ENCODE data around the gene ADAMTS18.

ADAMTS18 gene

DNA sequence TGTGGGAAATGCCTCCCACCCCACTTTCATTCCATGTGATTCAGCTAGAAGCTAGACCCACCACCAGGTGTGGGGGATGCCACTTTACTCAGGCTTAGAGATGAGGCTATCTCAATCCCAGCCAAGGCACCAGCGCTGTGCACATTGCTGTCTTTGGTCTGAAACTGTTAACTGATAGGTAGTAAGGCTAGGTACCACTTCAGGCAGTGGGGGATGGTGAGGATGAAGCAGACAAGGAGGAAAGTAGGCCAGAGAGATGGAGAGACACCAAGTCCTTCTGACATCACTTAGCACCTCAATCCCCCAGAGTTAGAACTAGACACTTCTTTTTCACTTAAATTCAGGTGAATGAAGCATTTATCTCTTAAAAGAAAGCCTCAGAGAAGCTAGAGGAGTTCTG, 35.8 kb downstream of the ADAMTS18 start:
- in situ Hi-C loops (cut with MboI; ENCODE audit: low sequenced_read_pairs) = no loop called here

DNA sequence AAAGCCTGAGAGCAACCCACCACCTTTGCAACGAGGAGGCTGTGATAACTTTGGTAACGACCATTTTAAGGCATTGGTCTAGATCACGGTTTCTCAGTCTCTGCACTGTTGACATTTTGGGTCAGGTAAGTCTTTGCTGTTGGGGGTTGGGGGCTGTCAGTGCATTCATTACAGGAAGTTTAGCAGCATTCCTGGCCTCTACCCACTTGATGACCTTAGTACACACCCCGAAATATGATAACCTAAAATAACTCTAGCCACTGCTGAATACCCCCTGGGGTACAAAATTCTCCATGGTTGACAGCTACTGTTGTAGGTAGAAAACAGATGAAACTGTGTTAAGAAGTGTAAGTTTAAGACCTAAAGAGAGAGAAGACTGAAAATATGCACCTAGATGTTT, 36.3 kb downstream of the ADAMTS18 start:
- in situ Hi-C loops (cut with MboI; ENCODE audit: low sequenced_read_pairs) = no loop called here

DNA sequence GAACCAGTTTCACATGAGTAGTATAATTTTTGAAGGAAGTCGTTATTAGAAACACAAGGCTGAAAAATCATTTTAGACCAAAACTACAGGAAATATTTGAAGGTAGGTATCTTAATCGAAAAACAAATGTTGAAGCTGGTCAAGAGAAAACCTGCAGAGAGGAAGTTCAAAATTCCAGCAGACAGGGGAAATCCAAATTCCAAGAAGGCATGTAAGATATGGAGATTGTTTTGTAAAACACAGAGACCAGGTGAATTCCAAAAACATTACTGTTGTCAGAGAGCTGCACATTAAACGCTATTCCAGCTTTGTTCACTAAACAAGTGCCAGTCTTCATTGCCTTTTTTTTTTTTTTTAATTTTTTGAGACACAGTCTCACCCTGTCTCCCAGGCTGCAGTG, 38.4 kb downstream of the ADAMTS18 start:
- in situ Hi-C loops (cut with MboI; ENCODE audit: low sequenced_read_pairs) = no loop called here

DNA sequence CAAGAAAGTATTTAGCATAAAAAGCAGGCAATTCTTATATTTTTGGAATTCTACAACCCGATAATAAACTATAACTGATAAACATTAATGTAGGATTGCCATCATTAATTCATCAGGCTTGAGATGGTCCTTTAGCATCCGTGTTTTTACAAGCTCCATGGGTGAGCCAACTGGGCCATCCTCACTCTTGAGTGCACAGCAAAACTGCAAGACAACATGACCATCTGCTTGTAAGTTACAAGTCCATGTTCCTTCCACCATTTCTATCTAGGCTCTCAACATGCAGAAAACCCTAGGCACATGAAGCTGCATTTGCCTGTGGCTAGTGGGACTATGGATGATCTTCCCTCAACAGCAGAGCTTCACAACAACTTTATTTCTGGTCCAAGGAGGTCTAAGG, 40.1 kb downstream of the ADAMTS18 start:
- in situ Hi-C loops (cut with MboI; ENCODE audit: low sequenced_read_pairs) = no loop called here

DNA sequence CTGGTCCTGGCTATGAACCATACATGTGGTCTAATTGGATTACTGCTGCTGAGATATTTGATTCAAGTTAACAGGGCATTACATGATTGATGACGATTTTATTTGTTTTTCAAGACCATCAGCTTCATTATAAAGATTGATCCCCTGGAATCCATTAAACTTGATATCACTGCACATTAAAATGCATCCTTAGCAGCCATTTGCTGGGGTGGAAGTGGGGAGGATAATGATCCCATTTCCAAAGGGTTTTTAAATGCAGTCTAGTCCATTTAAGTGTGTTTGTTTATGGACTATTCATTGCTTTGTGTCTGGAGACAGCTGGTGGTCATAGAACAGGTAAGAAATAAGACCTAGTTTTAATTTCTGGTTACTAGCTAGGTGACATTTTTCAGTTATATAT, 40.9 kb downstream of the ADAMTS18 start:
- in situ Hi-C loops (cut with MboI; ENCODE audit: low sequenced_read_pairs) = no loop called here

DNA sequence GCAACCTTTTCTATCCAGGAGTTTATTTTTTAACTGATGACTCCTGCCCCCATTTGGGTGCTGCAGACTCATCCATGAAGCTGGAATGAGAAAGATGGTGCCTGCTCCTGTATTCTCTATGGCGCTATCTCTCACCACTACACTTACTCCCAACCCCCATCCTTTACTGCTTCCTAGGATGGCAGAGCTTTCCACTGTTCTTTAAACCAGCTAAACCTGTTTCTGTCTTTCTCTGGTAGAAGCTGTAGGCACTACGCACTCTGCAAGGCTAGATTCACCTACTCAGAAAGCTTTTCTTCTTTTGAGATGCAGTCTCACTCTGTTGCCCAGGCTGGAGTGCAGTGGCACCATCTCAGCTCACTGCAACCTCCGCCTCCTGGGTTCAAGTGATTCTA, 47.0 kb downstream of the ADAMTS18 start:
- in situ Hi-C loops (cut with MboI; ENCODE audit: low sequenced_read_pairs) = no loop called here

DNA sequence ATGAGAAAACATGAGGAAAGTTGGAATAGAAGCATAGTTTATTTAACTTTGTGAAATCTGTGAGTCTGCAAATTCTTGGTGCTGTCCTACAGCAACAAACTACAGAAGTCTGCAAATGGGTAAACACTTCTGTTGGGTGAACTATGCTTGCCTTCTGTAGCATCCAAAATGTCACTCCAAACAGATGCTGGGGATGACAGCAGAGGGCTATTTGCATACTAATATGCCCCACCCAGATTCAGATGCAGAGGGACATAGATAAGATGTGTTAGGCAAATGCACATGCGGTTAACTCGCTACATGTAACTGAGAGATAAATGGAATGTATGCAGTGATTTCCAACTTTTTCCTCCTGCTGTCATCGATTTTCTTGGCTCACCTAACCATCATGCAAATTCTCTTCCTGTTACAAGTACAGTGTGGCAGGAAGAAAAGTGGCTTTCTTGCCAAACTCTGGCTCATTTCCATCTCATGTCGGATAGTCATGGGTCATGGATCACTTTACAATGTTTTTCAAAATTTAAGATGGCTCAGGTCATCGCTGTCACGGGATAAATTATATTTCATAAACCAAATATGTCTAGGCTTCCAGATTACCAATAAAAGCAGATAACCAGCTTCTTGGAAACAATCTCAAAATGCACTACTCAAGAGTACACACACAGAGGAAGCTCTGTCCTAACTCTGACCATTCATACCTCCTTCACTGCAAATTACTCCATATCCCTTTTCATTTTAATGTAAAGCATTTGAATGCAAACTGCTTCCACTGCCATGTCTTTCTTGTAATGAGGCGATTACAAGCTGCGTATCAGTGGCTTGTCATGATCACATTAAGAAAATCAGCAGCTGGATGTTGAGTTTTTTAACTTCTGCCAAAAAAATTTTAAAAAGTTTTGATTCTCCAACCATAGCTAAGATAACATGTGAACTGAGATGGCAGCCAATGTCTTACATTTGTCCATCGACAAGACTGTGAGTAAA, 47.7 kb downstream of the ADAMTS18 start:
- in situ Hi-C loops (cut with MboI; ENCODE audit: low sequenced_read_pairs) = no loop called here

DNA sequence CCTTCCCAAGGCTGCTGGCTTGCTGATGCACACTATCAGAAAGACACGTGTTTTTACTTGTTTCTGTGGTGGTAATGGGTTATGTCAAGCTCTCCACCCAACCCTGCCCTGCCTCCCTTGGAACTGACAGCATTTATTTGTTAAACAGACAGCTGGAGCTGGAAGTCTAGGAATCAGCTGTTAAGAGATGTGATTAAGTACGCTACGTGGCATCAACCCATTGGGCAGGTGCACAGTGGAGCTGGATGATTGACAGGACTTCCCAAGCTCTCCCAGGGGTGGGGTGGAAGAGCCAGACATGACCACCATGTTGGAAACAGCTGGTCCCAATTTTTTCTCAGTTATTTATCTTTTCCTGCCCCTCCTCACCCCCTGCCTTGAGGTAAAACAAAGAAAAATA, 49.4 kb downstream of the ADAMTS18 start:
- in situ Hi-C loops (cut with MboI; ENCODE audit: low sequenced_read_pairs) = no loop called here

DNA sequence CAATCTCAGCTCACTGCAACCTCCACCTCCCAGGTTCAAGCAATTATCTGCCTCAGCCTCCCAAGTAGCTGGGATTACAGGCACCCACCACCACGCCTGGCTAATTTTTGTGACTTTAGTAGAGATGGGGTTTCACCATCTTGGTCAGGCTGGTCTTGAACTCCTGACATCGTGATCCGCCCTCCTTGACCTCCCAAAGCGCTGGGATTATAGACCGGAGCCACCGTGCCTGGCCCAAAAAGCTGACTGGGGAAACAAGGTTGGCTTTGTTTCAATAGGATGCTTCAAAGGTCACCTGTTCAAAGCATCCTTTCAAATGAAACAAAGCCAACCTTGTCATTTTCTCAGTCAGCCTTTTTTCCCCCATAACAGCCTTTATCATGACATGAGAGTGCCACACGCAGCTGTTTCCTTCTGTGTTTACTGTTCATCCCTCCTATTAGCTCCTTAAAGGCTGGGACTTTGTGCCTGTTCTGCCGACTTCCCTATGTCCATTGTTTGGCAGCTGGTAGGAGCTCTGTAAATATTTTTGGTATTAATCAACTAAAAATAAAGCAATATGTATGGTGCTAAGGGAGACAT, 51.1 kb downstream of the ADAMTS18 start:
- in situ Hi-C loops (cut with MboI; ENCODE audit: low sequenced_read_pairs) = no loop called here

DNA sequence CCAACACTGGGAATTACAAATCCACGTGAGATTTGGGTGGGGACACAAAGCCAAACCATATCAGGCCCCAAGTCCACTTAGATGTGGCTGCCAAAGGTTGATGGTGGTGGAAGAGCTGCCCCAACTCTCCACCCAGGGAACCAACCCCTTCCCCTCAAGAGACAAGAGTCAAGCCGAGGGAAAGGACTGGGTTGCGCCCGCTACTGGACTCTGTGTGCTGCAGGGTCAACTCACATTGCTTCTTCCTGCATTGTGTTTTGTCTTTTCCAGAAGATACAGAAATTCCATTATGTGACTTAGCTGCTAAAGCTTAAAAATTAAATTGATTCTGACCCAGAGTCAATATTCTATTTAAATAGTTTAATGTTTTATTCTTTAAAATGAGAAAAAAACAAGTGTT, 58.5 kb downstream of the ADAMTS18 start:
- in situ Hi-C loops (cut with MboI; ENCODE audit: low sequenced_read_pairs) = no loop called here

DNA sequence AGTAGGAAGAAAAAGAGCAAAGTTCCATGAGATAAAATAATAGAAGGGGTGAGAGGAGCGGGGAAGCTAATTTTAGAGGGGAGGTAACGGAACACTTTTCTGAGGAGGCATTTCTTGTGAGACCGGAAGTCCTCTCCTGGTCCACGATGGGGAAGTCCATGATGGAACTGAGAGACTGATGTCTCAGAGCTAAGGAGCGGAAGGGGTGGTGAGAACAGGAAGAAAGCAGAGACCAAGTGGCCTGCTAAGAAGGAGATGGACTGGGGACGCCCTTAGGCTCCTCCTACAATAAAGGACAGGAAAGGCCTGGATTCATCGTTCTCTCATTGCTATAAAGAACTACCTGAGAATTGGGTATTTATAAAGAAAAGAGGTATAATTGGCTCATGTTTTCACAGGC, 59.4 kb downstream of the ADAMTS18 start:
- in situ Hi-C loops (cut with MboI; ENCODE audit: low sequenced_read_pairs) = no loop called here

DNA sequence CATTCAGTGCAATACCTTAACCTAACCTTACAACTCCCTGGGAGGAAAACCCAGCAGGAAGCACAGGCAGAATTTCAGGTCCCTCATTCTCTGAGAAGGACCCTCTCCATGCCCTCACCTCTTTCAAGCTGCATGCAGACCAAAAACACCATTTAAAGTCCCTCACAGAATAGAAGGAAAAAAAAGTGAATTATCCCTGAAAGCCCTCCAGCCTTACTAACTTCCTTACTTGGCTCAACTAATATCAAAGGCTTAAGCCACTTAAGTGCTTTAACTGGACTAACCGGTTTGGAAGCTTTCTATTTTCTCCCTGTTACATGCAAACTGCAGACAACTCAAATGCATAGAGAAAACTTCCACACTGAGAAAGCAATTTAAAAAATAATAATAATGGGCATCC, 60.5 kb downstream of the ADAMTS18 start:
- in situ Hi-C loops (cut with MboI; ENCODE audit: low sequenced_read_pairs) = no loop called here

DNA sequence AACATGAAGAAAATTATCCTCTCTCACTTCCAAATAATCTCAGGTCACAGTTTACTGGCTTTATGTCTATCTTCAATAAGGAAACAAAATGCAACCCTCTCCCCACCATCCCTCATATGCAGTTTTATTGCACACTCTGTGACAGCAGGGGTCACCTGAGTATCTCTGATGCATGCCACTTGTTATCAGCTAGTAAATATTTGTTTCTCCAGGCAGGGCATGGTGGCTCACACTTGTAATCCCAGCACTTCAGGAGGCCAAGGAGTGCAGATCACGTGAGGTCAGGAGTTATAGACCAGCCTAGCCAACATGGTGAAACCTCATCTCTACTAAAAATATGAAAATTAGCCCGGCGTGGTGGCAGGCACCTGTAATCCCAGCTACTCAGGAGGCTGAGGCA, 61.1 kb downstream of the ADAMTS18 start:
- in situ Hi-C loops (cut with MboI; ENCODE audit: low sequenced_read_pairs) = no loop called here

DNA sequence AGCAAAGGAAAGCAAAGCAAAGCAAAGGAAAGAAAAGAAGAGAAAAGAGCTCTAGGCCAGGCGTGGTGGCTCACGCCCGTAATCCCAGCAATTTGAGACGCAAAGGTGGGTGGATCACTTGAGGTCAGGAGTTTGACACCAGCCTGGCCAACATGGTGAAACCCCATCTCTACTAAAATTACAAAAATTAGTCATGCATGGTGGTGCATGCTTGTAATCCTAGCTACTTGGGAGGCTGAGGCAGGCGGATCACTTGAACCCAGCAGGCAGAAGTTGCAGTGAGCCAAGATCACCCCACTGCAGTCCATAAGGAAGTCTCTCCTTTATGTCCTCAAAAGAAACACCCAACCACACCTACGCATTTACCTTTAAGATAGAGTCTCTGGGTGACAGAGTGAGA, 70.1 kb downstream of the ADAMTS18 start:
- in situ Hi-C loops (cut with MboI; ENCODE audit: low sequenced_read_pairs) = no loop called here

DNA sequence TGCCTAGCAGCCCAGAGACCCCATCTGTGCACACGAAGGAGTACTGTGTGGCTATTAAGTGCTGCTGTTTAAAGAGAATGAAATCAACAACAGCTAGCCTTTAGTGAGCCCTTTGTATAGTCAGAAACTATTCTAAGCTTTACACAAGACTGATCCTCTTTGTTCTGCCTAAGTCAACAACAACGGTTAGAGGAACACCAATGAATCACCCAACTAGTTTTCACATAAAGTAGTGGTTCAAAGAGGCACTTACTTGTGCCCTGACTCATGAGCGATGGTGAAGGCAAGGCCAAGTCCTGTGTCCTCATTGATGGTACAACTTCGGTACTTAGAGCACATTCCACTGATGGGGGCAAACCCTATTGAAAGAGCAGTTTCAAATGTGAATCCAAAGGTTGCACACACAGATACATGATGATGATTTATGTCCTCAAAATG, 75.8 kb downstream of the ADAMTS18 start:
- in situ Hi-C loops (cut with MboI; ENCODE audit: low sequenced_read_pairs) = no loop called here

DNA sequence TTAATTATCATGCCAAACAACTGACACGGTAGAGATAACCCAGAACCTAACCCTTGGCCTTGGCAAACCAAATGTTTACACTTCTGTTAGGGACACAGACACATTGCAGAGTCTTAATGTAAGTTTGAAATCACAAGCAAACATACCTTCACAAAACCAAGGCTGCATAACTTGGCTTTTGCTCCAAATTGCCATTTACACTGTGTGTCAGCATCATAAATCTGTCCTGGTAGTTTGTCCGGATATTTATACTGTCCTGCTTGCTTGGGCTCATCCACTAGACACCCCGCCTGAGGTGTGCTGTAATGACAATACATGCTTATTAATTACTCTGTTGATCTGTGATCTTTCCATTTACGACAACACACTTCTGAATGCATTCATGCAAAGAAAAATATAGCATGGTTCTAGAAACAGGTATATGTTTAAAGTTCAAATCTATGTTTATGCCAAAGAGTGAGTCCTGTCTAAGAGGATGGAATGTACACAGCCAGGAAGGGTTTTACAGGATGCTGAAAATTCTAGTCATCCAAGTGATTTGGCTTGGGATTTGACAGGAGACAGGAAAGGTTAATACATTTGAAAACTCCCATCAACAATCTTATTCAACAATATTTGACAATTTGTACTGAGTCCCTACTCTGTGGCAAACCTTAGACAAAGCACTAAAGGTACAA, 81.1 kb downstream of the ADAMTS18 start:
- in situ Hi-C loops (cut with MboI; ENCODE audit: low sequenced_read_pairs) = no loop called here

DNA sequence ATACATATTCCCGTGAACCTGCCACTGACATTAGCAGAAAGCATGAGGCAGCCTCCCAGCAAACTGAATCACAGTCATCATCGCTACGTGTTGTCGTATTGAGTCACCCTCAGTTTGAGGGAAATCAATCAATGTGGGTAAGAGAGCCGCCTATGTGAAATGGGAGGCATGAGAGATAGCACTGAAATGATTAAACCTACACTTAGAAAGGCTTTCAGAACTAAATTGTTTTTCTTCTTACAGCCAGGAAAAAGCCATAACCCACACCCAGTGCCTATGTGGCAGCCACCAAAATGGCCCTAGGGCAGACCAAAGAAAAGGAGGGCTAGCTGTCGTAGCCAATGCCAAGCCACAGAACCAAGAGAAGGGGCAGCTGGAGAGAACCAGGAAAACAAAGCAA, 90.5 kb downstream of the ADAMTS18 start:
- in situ Hi-C loops (cut with MboI; ENCODE audit: low sequenced_read_pairs) = no loop called here

DNA sequence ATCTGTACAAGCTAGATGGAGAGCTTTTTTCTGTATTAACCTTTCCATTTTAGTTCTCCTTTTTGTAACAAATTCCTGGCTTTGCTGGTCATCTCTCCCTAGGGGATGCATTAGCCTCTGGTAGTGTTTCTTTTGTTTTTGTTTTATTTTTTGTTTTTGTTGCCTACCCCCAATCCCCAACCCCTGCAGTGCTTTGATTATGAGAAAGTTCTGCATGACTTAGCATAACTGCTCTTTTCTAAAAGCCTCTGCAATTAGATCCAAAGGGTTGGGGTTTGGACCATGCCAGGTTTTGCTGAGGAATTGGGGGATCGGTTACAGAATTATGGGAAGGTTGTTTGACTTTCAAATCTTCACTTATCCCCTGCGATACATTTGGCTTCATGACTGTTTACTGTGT, 98.2 kb downstream of the ADAMTS18 start:
- in situ Hi-C loops (cut with MboI; ENCODE audit: low sequenced_read_pairs) = no loop called here

DNA sequence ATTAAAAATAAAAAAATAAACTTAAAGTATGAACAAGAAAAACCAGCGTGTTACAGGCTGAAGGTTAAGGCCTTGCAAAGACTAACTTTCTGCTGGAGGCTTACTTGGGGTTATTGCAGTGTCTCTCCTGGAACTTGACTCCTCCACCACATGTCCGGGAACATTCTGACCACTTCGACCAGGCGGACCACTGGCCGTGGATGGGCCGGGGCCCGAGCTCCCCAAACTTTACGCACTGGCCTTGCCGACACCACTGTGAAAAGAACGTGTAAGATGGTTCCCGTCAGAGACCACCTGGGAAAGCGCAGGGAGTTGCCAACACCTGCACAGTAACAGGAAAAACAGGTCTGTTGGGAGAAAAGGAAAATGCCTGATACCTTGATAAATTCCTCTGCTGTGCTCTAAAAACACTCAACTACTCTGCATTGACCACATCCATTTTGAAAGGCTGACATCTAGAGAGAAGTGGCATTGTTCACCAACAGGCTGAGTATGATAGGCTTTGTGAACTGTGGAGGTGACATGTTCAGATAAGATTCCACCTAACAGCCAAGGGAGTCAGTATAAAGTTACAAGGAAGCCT, 99.1 kb downstream of the ADAMTS18 start:
- in situ Hi-C loops (cut with MboI; ENCODE audit: low sequenced_read_pairs) = no loop called here

DNA sequence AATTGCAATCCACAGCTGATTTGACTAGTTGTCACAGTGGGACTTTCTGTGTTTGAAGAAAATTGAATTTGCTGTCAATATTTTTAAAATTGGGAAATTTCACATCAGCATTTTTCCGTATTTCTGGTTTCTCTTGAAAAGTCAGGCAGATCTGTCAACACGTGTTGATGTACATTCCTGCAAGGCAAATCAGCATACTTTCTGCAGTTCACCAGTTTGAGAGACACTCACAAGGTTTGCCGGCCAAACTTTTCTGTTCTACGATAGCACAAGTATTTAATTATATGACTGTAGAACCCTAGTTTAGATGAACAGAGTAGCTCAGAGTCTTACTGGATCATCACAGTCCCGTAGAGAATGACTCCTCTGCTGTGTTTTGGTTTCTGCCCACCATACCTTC, 102.0 kb downstream of the ADAMTS18 start:
- in situ Hi-C loops (cut with MboI; ENCODE audit: low sequenced_read_pairs) = no loop called here

DNA sequence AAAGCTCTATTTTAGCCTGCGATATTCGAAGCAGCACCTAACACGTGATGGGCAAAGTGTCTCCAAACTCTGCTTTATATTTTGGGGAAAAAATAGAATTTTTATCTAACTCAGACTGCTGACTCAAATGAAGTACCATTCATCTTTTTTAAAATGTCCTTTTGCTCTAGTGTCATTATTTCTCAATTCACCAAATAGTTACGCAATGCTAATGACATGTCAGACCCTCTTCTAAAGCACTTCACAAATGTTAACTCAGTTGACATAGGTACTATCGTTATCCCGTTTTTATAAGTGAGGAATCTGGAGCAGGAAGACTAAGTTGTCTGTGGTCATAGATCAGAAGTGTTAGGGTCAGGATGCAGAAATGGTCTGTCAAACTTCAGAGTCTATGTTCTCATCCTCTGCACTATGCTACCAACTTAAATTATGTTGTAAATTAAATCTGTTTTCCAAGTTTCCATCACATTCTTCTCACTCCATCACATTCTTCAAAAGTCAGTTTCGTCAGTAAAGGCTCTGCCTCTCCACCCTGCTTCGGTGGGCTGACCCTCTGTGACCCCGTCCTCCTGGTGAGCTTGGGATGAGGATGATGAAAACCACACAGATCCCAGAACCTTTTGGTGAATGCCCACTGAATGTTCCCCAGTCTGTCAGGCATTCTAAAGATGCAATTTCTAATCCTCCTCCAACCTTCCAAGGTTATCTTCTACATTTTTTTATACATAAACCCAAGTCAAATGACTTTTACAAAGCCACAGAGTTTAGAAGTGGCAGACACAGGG, 102.8 kb downstream of the ADAMTS18 start:
- in situ Hi-C loops (cut with MboI; ENCODE audit: low sequenced_read_pairs) = no loop called here
